Measurements from ENCODE around the gene CLEC2A.
"Not testable (repeated sequence)": the region's sequence is repeated elsewhere in the genome, so short reads cannot be mapped to it uniquely, and the experiment has no call there.

Gene CLEC2A

GRCh38 chr12:9880532-9881078, 51.6 kb downstream of the CLEC2A start:
- no peak for DNase-seq

- not testable (repeated sequence) for DNase-seq
Observed at GRCh38 chr12:9876120-9876519, 56.0 kb downstream of the CLEC2A start.

- DNase-seq = no peak
Observed at GRCh38 chr12:9872742-9873141, 59.4 kb downstream of the CLEC2A start.

DNA sequence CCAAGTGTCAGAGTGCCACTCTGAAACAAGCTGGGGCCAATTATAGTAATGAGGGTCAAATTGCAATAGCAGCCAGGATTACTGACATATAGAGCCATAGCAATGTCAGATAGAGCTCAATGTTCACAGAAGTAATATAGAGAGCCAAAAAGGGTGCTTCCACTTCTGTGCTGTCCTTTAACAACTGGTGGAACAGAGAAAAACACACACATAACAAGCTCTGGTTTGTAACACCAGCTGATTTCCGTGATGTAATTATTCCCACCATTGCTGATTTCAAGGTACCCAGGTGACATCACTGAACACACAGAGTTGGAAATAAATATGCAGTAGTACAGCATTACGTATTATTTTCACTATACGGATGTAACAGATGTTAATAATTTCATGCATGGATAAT, 60.0 kb downstream of the CLEC2A start:
- no peak for DNase-seq

GRCh38 chr12:9870286-9870866, 61.8 kb downstream of the CLEC2A start:
- no peak for DNase-seq

GRCh38 chr12:9869307-9870161, 62.6 kb downstream of the CLEC2A start, which contains the start of gene CLEC2B:
Gene CLEC2B (minus strand): TSS chr12:9869354.
- DNase-seq = peak; percentile 50

DNA sequence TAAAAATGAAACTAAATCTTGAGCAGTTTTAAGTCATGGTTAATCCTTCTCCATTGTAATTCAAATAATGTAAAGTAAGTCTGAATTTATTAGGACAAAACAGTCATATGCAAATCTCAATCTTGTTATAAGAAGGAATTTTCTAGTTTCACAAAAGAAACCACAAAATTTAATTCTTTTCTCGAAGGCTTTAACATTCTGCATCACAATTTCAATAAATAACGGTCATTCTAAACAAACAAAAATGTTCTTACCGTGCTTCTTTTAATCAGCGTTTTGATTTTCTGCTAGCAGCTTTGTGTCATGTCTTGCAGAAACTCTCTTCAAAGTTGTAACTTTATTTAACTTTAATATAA, 63.2 kb downstream of the CLEC2A start:
- DNase-seq = no peak

DNA sequence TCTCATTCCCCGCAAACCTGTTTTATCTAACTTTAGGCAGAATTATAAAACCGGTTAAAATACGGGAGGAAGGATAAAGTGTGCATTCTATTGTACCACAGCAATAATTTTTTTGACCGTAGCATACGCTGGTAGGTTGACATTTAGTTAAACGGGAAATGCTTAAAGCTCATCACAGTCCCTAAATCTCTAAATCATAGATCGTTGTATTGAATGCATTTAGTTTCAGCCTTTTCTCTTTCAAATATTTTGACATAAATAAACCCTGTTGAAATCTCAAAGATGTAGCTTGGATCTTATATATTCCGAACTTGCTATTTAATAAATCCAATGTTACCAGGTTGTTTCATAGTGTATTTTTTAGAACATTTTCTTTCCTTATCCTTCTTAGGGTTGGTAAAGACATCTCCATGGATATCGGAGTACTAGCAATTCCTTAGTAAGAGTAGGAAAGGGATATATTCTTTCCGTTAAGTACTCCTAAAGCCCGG, 63.8 kb downstream of the CLEC2A start:
- no peak for DNase-seq

DNA sequence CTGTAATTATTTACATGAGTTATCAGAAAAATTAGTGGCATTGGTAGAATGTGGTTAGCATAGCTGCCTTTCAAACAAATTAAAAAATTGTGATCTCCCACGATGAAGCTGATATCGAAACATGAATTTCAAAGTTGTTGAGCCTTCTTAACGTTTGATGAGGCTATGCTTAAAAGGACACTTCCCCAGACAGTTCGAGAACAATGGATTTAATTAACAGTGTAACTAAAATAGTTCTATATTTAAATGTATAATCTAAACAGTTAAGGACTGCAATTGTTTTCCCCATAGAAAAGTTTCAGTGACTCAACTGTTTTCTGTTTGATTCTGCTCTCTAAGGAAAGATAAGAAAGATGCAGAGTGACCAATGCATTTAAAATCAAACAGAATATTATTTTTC, 64.6 kb downstream of the CLEC2A start:
- no peak for DNase-seq

- DNase-seq = no peak
Observed at GRCh38 chr12:9866860-9867269, 65.3 kb downstream of the CLEC2A start.

- no peak for DNase-seq
Observed at GRCh38 chr12:9864913-9865675, 67.1 kb downstream of the CLEC2A start.
